ENCODE measurements around the gene ANKRD33B.

DNA sequence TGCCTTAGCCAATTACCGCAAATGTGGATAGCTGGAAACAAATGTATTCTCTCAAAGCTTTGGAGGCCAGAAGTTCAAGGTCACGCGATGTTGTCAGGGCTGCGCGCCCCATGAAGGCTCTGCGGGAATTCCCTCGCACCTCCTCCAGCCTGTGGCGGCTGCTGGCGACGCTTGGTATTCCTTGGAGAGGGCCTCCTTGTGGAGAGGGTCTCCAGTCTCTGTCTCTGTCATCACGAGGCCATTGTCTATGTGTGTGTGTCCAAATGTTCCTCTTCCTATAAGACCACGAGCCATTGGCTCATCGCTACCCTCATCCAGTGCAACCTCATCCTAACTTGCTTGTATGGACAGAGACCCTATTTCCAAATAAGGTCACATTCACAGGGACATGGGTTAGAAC lies 97.5 kb downstream of the ANKRD33B start:
- TF ChIP-seq, protein P1, sequence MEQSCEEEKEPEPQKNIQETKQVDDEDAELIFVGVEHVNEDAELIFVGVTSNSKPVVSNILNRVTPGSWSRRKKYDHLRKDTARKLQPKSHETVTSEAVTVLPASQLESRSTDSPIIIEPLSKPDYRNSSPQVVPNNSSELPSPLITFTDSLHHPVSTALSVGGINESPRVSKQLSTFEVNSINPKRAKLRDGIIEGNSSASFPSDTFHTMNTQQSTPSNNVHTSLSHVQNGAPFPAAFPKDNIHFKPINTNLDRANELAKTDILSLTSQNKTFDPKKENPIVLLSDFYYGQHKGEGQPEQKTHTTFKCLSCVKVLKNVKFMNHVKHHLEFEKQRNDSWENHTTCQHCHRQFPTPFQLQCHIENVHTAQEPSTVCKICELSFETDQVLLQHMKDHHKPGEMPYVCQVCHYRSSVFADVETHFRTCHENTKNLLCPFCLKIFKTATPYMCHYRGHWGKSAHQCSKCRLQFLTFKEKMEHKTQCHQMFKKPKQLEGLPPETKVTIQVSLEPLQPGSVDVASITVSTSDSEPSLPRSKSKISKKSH (CRISPR knock-in tag; IDR thresholded peaks at IDR 0.05): no peak
- no peak for TF ChIP-seq ZNF75A (CRISPR knock-in tag; IDR thresholded peaks at IDR 0.05)
- no peak for TF ChIP-seq NFIX (CRISPR knock-in tag; IDR thresholded peaks at IDR 0.05; ENCODE audit: low read depth)
- TF ChIP-seq, protein P2, sequence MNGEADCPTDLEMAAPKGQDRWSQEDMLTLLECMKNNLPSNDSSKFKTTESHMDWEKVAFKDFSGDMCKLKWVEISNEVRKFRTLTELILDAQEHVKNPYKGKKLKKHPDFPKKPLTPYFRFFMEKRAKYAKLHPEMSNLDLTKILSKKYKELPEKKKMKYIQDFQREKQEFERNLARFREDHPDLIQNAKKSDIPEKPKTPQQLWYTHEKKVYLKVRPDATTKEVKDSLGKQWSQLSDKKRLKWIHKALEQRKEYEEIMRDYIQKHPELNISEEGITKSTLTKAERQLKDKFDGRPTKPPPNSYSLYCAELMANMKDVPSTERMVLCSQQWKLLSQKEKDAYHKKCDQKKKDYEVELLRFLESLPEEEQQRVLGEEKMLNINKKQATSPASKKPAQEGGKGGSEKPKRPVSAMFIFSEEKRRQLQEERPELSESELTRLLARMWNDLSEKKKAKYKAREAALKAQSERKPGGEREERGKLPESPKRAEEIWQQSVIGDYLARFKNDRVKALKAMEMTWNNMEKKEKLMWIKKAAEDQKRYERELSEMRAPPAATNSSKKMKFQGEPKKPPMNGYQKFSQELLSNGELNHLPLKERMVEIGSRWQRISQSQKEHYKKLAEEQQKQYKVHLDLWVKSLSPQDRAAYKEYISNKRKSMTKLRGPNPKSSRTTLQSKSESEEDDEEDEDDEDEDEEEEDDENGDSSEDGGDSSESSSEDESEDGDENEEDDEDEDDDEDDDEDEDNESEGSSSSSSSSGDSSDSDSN (IDR thresholded peaks at IDR 0.05; ENCODE audit: borderline replicate concordance in 1 of 2, low read depth in 2 of 2, low read length in 2 of 2): no peak
- TF ChIP-seq MYC (IDR thresholded peaks at IDR 0.05; ENCODE audit: low read depth, low read length): no peak
- TF ChIP-seq MYC (CRISPR knock-in tag; IDR thresholded peaks at IDR 0.05; ENCODE audit: borderline replicate concordance, low read depth): no peak
- TF ChIP-seq, protein P3, sequence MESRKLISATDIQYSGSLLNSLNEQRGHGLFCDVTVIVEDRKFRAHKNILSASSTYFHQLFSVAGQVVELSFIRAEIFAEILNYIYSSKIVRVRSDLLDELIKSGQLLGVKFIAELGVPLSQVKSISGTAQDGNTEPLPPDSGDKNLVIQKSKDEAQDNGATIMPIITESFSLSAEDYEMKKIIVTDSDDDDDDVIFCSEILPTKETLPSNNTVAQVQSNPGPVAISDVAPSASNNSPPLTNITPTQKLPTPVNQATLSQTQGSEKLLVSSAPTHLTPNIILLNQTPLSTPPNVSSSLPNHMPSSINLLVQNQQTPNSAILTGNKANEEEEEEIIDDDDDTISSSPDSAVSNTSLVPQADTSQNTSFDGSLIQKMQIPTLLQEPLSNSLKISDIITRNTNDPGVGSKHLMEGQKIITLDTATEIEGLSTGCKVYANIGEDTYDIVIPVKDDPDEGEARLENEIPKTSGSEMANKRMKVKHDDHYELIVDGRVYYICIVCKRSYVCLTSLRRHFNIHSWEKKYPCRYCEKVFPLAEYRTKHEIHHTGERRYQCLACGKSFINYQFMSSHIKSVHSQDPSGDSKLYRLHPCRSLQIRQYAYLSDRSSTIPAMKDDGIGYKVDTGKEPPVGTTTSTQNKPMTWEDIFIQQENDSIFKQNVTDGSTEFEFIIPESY (CRISPR knock-in tag; IDR thresholded peaks at IDR 0.05): no peak
- TF ChIP-seq FIP1L1 (IDR thresholded peaks at IDR 0.05; ENCODE audit: low read depth, low read length, poor library complexity, severe bottlenecking): no peak

All from K562 (cell line).